Rectal smooth muscle tissue (tissue), 1 donor: ENCODE measurements around the gene GRIA3.

Source experiments
- H3K27ac ChIP-seq: one replicate; pipeline ENCODE4 v1.7.0; 2013; ENCODE audit warnings: low read depth, low read length, inconsistent platforms
- H3K27me3 ChIP-seq: one replicate; pipeline ENCODE4 v1.7.0; 2013; ENCODE audit warnings: low read length; ENCODE audit not compliant: control insufficient read depth, insufficient read depth
- H3K36me3 ChIP-seq: one replicate; pipeline ENCODE4 v1.7.0; 2013; ENCODE audit warnings: low read length; ENCODE audit not compliant: control insufficient read depth, insufficient read depth
- H3K4me1 ChIP-seq: one replicate; pipeline ENCODE4 v1.7.0; 2013; ENCODE audit warnings: low read length; ENCODE audit not compliant: control insufficient read depth, insufficient read depth
- H3K4me3 ChIP-seq: one replicate; pipeline ENCODE4 v1.7.0; 2013; ENCODE audit warnings: low read length
- H3K9ac ChIP-seq: one replicate; pipeline ENCODE4 v1.7.0; 2013; ENCODE audit warnings: low read length

Gene GRIA3

GRCh38 chrX:123291623-123292022 lies 107.5 kb downstream of the GRIA3 start:
- Histone ChIP-seq H3K4me1 (no peaks in the 10 kb centered on the region), H3K27me3 (no peaks in the 10 kb centered on the region), H3K36me3 (no peaks in the 10 kb centered on the region), H3K27ac (no peak overlapping the region), H3K4me3 (no peak overlapping the region), H3K9ac (no peak overlapping the region)

DNA sequence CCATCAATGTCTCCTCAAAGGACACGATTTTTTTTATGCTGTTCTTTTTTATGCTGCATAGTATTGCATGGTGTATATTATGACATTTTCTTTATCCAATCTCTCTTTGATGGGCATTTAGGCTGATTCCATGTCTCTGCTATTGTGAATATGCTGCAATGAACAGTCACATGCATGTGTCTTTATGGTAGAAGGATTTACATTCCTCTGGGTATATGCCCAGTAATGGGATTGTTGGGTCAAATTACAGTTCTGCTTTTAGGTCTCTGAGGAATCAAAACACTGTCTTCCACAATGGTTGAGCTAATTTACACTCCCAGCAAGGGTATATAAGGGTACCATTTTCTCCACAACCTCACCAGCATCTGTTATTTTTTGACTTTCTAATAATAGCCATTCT lies 113.9 kb downstream of the GRIA3 start:
- Histone ChIP-seq H3K36me3 (no peaks in the 10 kb centered on the region), H3K9ac (no peak overlapping the region), H3K4me1 (no peaks in the 10 kb centered on the region), H3K27me3 (no peaks in the 10 kb centered on the region), H3K27ac (no peak overlapping the region), H3K4me3 (no peak overlapping the region)

- H3K4me3 ChIP-seq: no peak overlapping the region
- no peaks in the 10 kb centered on the region for H3K27me3 ChIP-seq
- H3K4me1 ChIP-seq: no peaks in the 10 kb centered on the region
- no peaks in the 10 kb centered on the region for H3K36me3 ChIP-seq
- H3K27ac ChIP-seq: no peak overlapping the region
- H3K9ac ChIP-seq: no peak overlapping the region
These were observed 119.4 kb downstream of the GRIA3 start for GRCh38 chrX:123303429-123303828.

- H3K9ac ChIP-seq: no peak overlapping the region
- H3K27me3 ChIP-seq: no peaks in the 10 kb centered on the region
- H3K36me3 ChIP-seq: no peaks in the 10 kb centered on the region
- no peaks in the 10 kb centered on the region for H3K4me1 ChIP-seq
- H3K27ac ChIP-seq: no peak overlapping the region
- H3K4me3 ChIP-seq: no peak overlapping the region
These were observed 124.6 kb downstream of the GRIA3 start for GRCh38 chrX:123308658-123309057.

DNA sequence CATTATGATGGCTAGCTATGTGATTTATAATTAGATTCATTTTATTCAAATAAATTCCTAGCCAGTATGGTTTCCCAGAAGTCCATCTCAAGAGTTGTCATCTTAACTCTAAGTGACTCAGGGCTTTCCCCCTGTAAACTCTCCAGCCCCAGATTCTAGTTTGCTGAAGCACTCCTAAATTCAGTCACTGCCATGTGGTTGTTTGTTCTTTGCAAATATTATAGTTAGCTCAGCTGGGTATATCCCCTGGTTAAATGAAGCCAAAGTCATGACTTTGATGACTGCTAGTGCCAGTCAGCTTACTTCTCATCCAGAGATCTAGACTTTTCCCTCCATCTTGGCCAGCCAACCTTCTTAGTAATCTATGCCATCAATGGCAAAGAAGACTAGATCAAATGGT lies 126.0 kb downstream of the GRIA3 start:
- no peaks in the 10 kb centered on the region for H3K4me1 ChIP-seq
- H3K27ac ChIP-seq: no peak overlapping the region
- no peak overlapping the region for H3K9ac ChIP-seq
- H3K27me3 ChIP-seq: no peaks in the 10 kb centered on the region
- no peaks in the 10 kb centered on the region for H3K36me3 ChIP-seq
- no peak overlapping the region for H3K4me3 ChIP-seq

GRCh38 chrX:123311486-123311885 lies 127.4 kb downstream of the GRIA3 start:
- H3K27me3 ChIP-seq: no peaks in the 10 kb centered on the region
- no peak overlapping the region for H3K27ac ChIP-seq
- no peak overlapping the region for H3K9ac ChIP-seq
- no peak overlapping the region for H3K4me3 ChIP-seq
- H3K4me1 ChIP-seq: no peaks in the 10 kb centered on the region
- no peaks in the 10 kb centered on the region for H3K36me3 ChIP-seq

GRCh38 chrX:123313486-123313885 lies 129.4 kb downstream of the GRIA3 start:
- Histone ChIP-seq H3K36me3 (no peaks in the 10 kb centered on the region), H3K4me3 (no peak overlapping the region), H3K9ac (no peak overlapping the region), H3K27me3 (no peaks in the 10 kb centered on the region), H3K27ac (no peak overlapping the region), H3K4me1 (no peaks in the 10 kb centered on the region)

DNA sequence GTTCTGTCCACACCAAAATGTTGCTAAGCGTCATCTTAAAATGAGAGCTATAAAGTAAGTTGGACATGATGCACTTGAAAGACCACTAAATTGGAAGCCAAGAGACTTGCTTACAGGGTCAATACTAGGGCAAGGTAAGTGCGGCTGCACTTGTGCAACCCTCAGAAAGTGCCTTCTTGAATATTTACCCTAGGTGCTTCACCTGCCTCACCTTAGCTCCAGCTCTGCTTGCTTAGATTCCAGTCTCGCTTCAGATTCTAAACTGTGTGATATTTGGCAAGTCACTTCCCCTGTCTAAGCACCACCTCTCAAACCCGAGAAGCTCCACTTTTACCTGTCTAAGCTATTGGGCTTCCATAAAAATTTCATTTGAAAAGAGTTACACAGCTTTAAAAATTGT lies 136.5 kb downstream of the GRIA3 start:
- no peak overlapping the region for H3K27ac ChIP-seq
- H3K36me3 ChIP-seq: no peaks in the 10 kb centered on the region
- H3K4me1 ChIP-seq: no peaks in the 10 kb centered on the region
- no peak overlapping the region for H3K9ac ChIP-seq
- H3K27me3 ChIP-seq: no peaks in the 10 kb centered on the region
- H3K4me3 ChIP-seq: no peak overlapping the region

DNA sequence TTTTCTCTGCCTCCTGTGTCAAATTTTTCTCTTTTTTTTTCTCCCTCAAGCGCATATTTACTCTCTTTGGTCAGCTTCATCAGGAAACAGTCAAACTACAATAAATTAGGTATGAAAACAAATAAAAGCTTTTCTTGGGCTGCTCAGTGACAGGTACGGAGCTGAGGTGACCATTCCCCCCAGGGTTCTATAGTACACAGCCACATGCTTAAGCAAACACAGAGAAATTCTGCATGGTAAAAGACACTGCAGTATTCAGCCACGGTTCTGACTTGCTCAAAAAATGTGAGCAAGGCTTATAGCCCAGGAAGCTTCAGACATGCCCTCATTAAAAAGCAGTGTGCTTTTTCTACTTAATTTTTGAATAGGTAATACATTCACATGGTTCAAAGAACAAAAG lies 138.5 kb downstream of the GRIA3 start:
- Histone ChIP-seq H3K4me3 (no peak overlapping the region), H3K4me1 (no peaks in the 10 kb centered on the region), H3K27ac (no peak overlapping the region), H3K9ac (no peak overlapping the region), H3K27me3 (no peaks in the 10 kb centered on the region), H3K36me3 (no peaks in the 10 kb centered on the region)

- Histone ChIP-seq H3K4me1 (no peaks in the 10 kb centered on the region), H3K36me3 (no peaks in the 10 kb centered on the region), H3K4me3 (no peak overlapping the region), H3K27me3 (no peaks in the 10 kb centered on the region), H3K27ac (no peak overlapping the region), H3K9ac (no peak overlapping the region)
These were observed 140.5 kb downstream of the GRIA3 start for GRCh38 chrX:123324625-123325024.

GRCh38 chrX:123330229-123330942 lies 146.3 kb downstream of the GRIA3 start:
- H3K4me3 ChIP-seq: no peak overlapping the region

DNA sequence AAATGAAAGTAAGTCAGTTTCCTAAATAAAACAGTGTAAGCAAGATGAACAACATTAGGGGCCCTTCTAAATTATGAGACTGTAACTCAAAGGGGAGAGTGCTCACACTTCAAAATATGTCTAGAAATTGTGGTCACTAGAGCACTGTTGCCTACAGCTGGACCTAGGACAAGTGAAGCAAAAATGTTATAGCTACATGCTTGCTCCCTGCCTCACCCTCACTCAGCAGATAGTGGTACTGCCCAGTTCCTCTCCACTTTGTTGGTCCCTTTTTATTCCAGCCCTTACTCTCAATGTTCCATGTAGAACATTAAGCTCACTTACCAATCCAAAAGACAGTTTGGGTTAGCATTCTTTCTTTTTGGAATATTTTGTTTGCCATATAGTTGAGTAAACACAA lies 147.3 kb downstream of the GRIA3 start:
- H3K27me3 ChIP-seq: no peaks in the 10 kb centered on the region
- no peak overlapping the region for H3K27ac ChIP-seq
- H3K9ac ChIP-seq: no peak overlapping the region
- H3K4me1 ChIP-seq: no peaks in the 10 kb centered on the region
- no peaks in the 10 kb centered on the region for H3K36me3 ChIP-seq
- H3K4me3 ChIP-seq: no peak overlapping the region

More at GRCh38 chrX:123330229-123330942, 146.3 kb downstream of the GRIA3 start:
- no peaks in the 10 kb centered on the region for H3K27me3 ChIP-seq
- no peaks in the 10 kb centered on the region for H3K36me3 ChIP-seq
- no peaks in the 10 kb centered on the region for H3K4me1 ChIP-seq
- H3K27ac ChIP-seq: no peak overlapping the region
- H3K9ac ChIP-seq: no peak overlapping the region

GRCh38 chrX:123331859-123332258 lies 147.8 kb downstream of the GRIA3 start:
- Histone ChIP-seq H3K4me1 (no peaks in the 10 kb centered on the region), H3K4me3 (no peak overlapping the region), H3K27me3 (no peaks in the 10 kb centered on the region)

More at GRCh38 chrX:123331859-123332258, 147.8 kb downstream of the GRIA3 start:
- H3K9ac ChIP-seq: no peak overlapping the region
- no peak overlapping the region for H3K27ac ChIP-seq
- no peaks in the 10 kb centered on the region for H3K36me3 ChIP-seq
